Measurements from ENCODE around the gene LHX6. TPM values are rescaled to one million over a fixed set of nuclear protein-coding genes. Genes with fewer than 3 reads are reported as not detected.

Gene LHX6
- polyA plus RNA-seq, 1 experiment = not detected

- no peak for DNase-seq (ENCODE audit: low read depth, low spot score)
- Histone ChIP-seq H3K9me3 (ENCODE audit: control insufficient read depth, insufficient read depth, low read length) (no peaks in the 10 kb centered on the region), H3K27ac (ENCODE audit: low read depth, low read length) (no peak overlapping the region), H3K27me3 (ENCODE audit: control insufficient read depth, insufficient read depth, low read length) (peaks cover 28% of the 10 kb centered on the region), H3K4me3 (ENCODE audit: low read depth, low read length) (no peak overlapping the region)
- CTCF ChIA-PET = no interaction called here
- TF ChIP-seq CTCF (IDR thresholded peaks at IDR 0.05; ENCODE audit: low read depth, low read length) = no peak
- POLR2A ChIA-PET = interaction anchor here (0.7 kb wide), 1 partner anchor 740 kb away, joined by 4 read pairs; no protein-coding TSS in a partner anchor
These were observed 56.6 kb downstream of the LHX6 start for GRCh38 chr9:122172131-122172530.

GRCh38 chr9:122168356-122168755 lies 60.4 kb downstream of the LHX6 start:
- no peak for TF ChIP-seq CTCF (IDR thresholded peaks at IDR 0.05; ENCODE audit: low read depth, low read length)
- H3K9me3 ChIP-seq (ENCODE audit: control insufficient read depth, insufficient read depth, low read length) = no peaks in the 10 kb centered on the region
- POLR2A ChIA-PET = no interaction called here
- CTCF ChIA-PET = interaction anchor here (0.6 kb wide), 1 partner anchor 148 kb away, joined by 3 read pairs; no protein-coding TSS in a partner anchor
- no peak for DNase-seq (ENCODE audit: low read depth, low spot score)
- H3K27ac ChIP-seq (ENCODE audit: low read depth, low read length) = no peak overlapping the region
- H3K27me3 ChIP-seq (ENCODE audit: control insufficient read depth, insufficient read depth, low read length) = peaks cover 45% of the 10 kb centered on the region
- no peak overlapping the region for H3K4me3 ChIP-seq (ENCODE audit: low read depth, low read length)

GRCh38 chr9:122164286-122164685 lies 64.5 kb downstream of the LHX6 start:
- Histone ChIP-seq H3K4me3 (ENCODE audit: low read depth, low read length) (no peak overlapping the region), H3K9me3 (ENCODE audit: control insufficient read depth, insufficient read depth, low read length) (no peaks in the 10 kb centered on the region; the same call in 1 of the 2 replicates), H3K27ac (ENCODE audit: low read depth, low read length) (no peak overlapping the region), H3K27me3 (ENCODE audit: control insufficient read depth, insufficient read depth, low read length) (peaks cover 44% of the 10 kb centered on the region)
- no peak for DNase-seq (ENCODE audit: low read depth, low spot score)
- TF ChIP-seq CTCF (IDR thresholded peaks at IDR 0.05; ENCODE audit: low read depth, low read length) = no peak
- ChIA-PET POLR2A (no interaction called here), CTCF (interaction anchor here (1.6 kb wide), 1 partner anchor 19 kb away, joined by 4 read pairs; no protein-coding TSS in a partner anchor)

GRCh38 chr9:122162415-122162814 lies 66.3 kb downstream of the LHX6 start:
- Histone ChIP-seq H3K27me3 (ENCODE audit: control insufficient read depth, insufficient read depth, low read length) (peaks cover 35% of the 10 kb centered on the region), H3K9me3 (ENCODE audit: control insufficient read depth, insufficient read depth, low read length) (no peaks in the 10 kb centered on the region; the same call in 1 of the 2 replicates), H3K4me3 (ENCODE audit: low read depth, low read length) (no peak overlapping the region), H3K27ac (ENCODE audit: low read depth, low read length) (no peak overlapping the region)
- TF ChIP-seq CTCF (IDR thresholded peaks at IDR 0.05; ENCODE audit: low read depth, low read length) = no peak
- ChIA-PET CTCF (no interaction called here), POLR2A (no interaction called here)
- DNase-seq (ENCODE audit: low read depth, low spot score) = no peak

GRCh38 chr9:122159925-122160246 lies 68.9 kb downstream of the LHX6 start:
- TF ChIP-seq CTCF (IDR thresholded peaks at IDR 0.05; ENCODE audit: low read depth, low read length) = no peak
- Histone ChIP-seq H3K4me3 (ENCODE audit: low read depth, low read length) (peak overlapping the region; percentile 29; the same call in 1 of the 2 replicates), H3K27ac (ENCODE audit: low read depth, low read length) (no peak overlapping the region), H3K27me3 (ENCODE audit: control insufficient read depth, insufficient read depth, low read length) (peaks cover 22% of the 10 kb centered on the region), H3K9me3 (ENCODE audit: control insufficient read depth, insufficient read depth, low read length) (no peaks in the 10 kb centered on the region; the same call in 1 of the 2 replicates)
- ChIA-PET CTCF (interaction anchor here (1.2 to 3.0 kb wide), 4 partner anchors 15 to 191 kb away, joined by 3 to 12 read pairs (median 8); no protein-coding TSS in a partner anchor), POLR2A (no interaction called here)
- no peak for DNase-seq (ENCODE audit: low read depth, low spot score)
